Uterus (tissue), 4 donors: ENCODE results near the gene CXCL8. TPM values are rescaled to one million over a fixed set of nuclear protein-coding genes. Genes with fewer than 3 reads are reported as not detected.

Experiments used
- DNase-seq, 2 donors: peaks; one replicate each; pipeline ENCODE4 v3.0.0-alpha.2; 2019 to 2020
- H3K27ac ChIP-seq, 2 donors: fragments of 200-600 bp; sonication (generic); 1 replicate in 1 of 2; 2 replicates in 1 of 2; pipeline ENCODE4 v1.5.1; 2016 to 2018
- H3K27me3 ChIP-seq, 2 donors: fragments of 200-600 bp; sonication (generic); one replicate each; pipeline ENCODE4 v1.5.1; 2018 to 2019; ENCODE audit warnings: control low read depth in 1 of 2
- H3K36me3 ChIP-seq, 2 donors: fragments of 200-600 bp; sonication (generic); one replicate each; pipeline ENCODE4 v1.5.1; 2019; ENCODE audit warnings: control low read depth in 1 of 2
- H3K4me1 ChIP-seq, 2 donors: fragments of 200-600 bp; sonication (generic); one replicate each; pipeline ENCODE4 v1.5.1; 2018 to 2019; ENCODE audit warnings: control low read depth in 1 of 2
- H3K4me3 ChIP-seq, 2 donors: fragments of 200-600 bp; sonication (generic); 1 replicate in 1 of 2; 2 replicates in 1 of 2; pipeline ENCODE4 v1.5.1; 2018 to 2019; ENCODE audit warnings: mild to moderate bottlenecking in 1 of 2
- H3K9me3 ChIP-seq, 2 donors: fragments of 200-600 bp; sonication (generic); one replicate each; pipeline ENCODE4 v1.5.1; 2019; ENCODE audit warnings: control low read depth in 1 of 2
- POLR2A ChIP-seq, 2 donors: fragments of 450-650 bp; IDR thresholded peaks; one replicate each; pipeline ENCODE4 v1.6.1; 2016; ENCODE audit warnings: antibody characterized with exemption in 2 of 2, mild to moderate bottlenecking in 1 of 2, moderate library complexity in 1 of 2
- intact Hi-C: fragments of 100-400 bp; cut with DNase I; formaldehyde crosslinking; loops from one replicate; pipeline ENCODE4 v1.15.1; 2023; ENCODE audit warnings: low total_unique reads
- total RNA-seq, 4 donors: library from RNA; depleted of rRNA in 3 of 4; stranded (reverse); fragments of >200 nt in 3 of 4; gene quantifications; one replicate each; pipeline versions ENCODE4 v1.1.0 to v1.2.4, GENCODE V29; 2014 to 2023
- TF ChIP-seq, protein P1 (sequence below), 4 experiments: fragments of 200-600 bp in 2 of 4; fragments of 450-650 bp in 2 of 4; sonication (generic) in 2 of 4; IDR thresholded peaks; one replicate each; pipeline ENCODE4 v1.5.1; 2016 to 2019; ENCODE audit warnings: antibody characterized with exemption in 4 of 4, mild to moderate bottlenecking in 2 of 4, moderate library complexity in 1 of 4
- donor health status: DM: yes; HTN: yes; CAD: no.

The CXCL8 gene
- total RNA-seq, 4 donors from 2014 or later = 0.67 to 2.2 TPM; not detected in 2

DNA sequence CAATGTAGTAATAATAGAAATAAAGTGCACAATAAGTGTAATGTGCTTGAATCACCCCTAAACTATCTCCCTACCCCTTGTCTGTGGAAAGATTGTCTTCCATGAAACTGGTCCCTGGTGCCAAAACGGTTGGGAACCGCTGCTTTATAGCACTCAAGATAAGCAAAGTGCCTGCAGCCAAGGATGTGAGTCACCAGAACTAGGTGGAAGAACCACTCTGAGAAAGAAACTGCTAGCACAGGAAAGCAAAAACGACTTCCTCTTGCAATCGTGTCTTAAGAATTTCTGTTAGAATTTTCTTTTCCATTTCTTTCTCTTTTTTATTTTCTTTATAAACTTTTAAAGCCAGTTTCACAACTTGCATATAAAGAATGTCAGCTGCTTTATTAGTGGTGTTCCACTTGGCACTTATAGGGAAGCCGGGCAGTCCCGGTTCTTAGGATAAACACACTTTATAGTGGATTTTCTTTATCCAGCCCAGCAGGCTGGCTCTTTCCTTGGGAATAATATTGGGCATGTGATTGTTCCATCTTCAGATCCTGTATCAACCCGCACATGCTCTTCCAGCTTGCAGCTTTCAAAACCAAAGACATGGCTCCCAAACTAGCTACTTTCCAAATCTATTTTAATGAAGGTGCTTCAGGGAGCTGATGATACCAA lies 32.3 kb upstream of the CXCL8 start:
- Histone ChIP-seq H3K36me3 (no peaks in the 10 kb centered on the region), H3K4me1 (peaks cover 0 to 8% of the 10 kb centered on the region in 2 donors), H3K27me3 (no peaks in the 10 kb centered on the region), H3K27ac (peak overlapping the region; percentile 5 to 10), H3K9me3 (no peaks in the 10 kb centered on the region), H3K4me3 (no peak overlapping the region)
- TF ChIP-seq POLR2A (IDR thresholded peaks at IDR 0.05) = no peak
- TF ChIP-seq, protein P1, sequence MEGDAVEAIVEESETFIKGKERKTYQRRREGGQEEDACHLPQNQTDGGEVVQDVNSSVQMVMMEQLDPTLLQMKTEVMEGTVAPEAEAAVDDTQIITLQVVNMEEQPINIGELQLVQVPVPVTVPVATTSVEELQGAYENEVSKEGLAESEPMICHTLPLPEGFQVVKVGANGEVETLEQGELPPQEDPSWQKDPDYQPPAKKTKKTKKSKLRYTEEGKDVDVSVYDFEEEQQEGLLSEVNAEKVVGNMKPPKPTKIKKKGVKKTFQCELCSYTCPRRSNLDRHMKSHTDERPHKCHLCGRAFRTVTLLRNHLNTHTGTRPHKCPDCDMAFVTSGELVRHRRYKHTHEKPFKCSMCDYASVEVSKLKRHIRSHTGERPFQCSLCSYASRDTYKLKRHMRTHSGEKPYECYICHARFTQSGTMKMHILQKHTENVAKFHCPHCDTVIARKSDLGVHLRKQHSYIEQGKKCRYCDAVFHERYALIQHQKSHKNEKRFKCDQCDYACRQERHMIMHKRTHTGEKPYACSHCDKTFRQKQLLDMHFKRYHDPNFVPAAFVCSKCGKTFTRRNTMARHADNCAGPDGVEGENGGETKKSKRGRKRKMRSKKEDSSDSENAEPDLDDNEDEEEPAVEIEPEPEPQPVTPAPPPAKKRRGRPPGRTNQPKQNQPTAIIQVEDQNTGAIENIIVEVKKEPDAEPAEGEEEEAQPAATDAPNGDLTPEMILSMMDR (IDR thresholded peaks at IDR 0.05) = no peak
- peak; percentile 68 to 70 for DNase-seq
- intact Hi-C loops = no loop called here

DNA sequence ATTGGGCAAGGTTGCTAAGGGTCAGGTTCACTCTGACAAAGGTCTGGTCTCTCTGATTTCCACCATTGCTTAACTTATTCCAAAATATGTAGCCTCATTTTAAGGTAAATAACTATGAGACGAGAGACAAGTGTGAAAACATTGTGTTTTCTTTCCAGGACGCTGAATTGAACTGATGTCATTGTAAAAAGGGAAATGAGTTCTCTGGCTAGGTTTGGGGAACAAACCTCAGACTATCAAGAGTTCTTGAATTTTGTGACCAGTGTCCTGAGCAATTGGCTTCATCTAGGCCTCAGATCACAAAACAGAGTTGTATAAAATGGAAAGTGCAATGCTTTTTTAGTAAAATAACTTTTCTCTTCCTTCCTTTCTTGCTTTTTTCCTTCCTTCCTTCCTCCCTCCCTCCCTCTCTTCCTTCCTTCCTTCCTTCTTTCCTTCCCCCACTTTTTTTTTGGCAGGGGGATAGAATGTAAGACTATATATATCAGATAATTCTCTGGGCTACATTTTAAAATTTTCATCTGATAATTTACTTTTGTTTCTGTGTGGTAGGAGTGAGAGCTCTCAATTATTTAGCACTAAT lies 30.8 kb upstream of the CXCL8 start:
- Histone ChIP-seq H3K27me3 (no peaks in the 10 kb centered on the region), H3K4me3 (no peak overlapping the region), H3K36me3 (no peaks in the 10 kb centered on the region), H3K27ac (no peak overlapping the region), H3K9me3 (no peaks in the 10 kb centered on the region), H3K4me1 (peaks cover 0 to 8% of the 10 kb centered on the region in 2 donors)
- DNase-seq = no peak
- no peak for TF ChIP-seq POLR2A (IDR thresholded peaks at IDR 0.05)
- TF ChIP-seq, protein P1 (IDR thresholded peaks at IDR 0.05) = no peak
- intact Hi-C loops = no loop called here

DNA sequence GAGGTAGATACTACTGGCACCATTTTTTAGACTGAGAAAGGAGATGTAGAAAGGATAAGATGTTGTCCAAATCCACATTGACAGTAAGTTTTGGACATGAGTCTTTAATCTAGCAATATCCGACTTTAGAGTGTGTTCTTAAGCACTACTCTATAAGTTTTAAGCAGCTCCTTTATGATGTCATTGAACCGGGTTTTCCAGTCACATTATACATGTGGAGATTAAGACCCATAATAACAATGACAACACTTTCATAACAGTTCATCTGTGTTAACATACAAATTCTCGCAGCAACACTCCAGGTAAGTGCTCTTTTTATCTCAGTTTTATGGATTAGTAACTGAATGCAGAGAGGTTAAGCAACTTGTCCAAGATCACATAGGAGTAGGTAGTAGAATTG lies 30.3 kb upstream of the CXCL8 start:
- Histone ChIP-seq H3K36me3 (no peaks in the 10 kb centered on the region), H3K27me3 (no peaks in the 10 kb centered on the region), H3K4me3 (no peak overlapping the region), H3K4me1 (peaks cover 0 to 8% of the 10 kb centered on the region in 2 donors), H3K9me3 (no peaks in the 10 kb centered on the region), H3K27ac (no peak overlapping the region)
- DNase-seq = no peak
- TF ChIP-seq POLR2A (IDR thresholded peaks at IDR 0.05) = no peak
- TF ChIP-seq, protein P1 (IDR thresholded peaks at IDR 0.05) = no peak
- intact Hi-C loops = no loop called here

DNA sequence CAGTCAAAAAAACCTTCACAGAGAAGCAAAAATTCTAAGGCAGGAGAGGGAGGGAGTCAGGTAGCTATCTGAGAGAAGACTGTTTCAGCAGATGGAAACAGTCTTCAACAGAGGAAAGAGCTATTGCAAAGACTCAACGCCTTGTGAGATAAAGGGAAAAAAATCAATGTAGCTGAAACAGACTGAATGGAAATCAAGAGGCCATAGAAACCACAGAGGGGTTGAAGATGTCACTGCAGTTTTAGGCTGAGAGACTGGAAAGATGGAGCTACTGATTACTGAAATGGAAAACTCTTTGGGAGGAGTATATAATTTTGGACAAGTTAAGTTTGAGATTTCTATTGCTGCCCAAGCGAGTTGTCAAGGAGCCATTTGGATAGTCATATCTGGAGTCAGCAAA lies 28.4 kb upstream of the CXCL8 start:
- TF ChIP-seq, protein P1 (IDR thresholded peaks at IDR 0.05) = no peak
- TF ChIP-seq POLR2A (IDR thresholded peaks at IDR 0.05) = no peak
- Histone ChIP-seq H3K4me3 (no peak overlapping the region), H3K9me3 (no peaks in the 10 kb centered on the region), H3K27me3 (no peaks in the 10 kb centered on the region), H3K27ac (no peak overlapping the region), H3K4me1 (peaks cover 0 to 2% of the 10 kb centered on the region in 2 donors), H3K36me3 (no peaks in the 10 kb centered on the region)
- DNase-seq = no peak
- intact Hi-C loops = no loop called here

DNA sequence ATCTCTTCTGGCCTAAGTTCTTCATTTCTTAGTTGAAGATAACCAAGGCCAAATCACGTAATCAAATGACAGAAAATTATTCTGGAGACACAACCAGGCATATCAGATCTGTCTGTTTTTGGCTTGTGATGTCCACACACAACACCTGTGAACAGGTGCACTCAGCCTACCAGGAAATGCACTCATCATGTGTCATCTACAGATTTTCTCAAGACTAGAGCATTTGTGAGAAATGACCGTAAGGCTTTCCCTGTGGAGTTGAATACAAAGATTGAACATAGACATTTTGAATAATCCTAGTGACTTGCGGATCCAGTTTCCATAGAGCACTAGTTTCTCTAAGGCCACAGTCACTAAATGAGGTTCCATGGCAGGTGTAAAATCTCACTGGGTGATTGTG lies 26.7 kb upstream of the CXCL8 start:
- Histone ChIP-seq H3K4me3 (no peak overlapping the region), H3K4me1 (peaks cover 0 to under 1% of the 10 kb centered on the region in 2 donors), H3K9me3 (no peaks in the 10 kb centered on the region), H3K27ac (no peak overlapping the region), H3K27me3 (no peaks in the 10 kb centered on the region), H3K36me3 (no peaks in the 10 kb centered on the region)
- TF ChIP-seq, protein P1 (IDR thresholded peaks at IDR 0.05) = no peak
- no peak for TF ChIP-seq POLR2A (IDR thresholded peaks at IDR 0.05)
- no peak for DNase-seq
- intact Hi-C loops = no loop called here
